ENCODE data around the gene TEPSIN. TPM values are rescaled to one million over a fixed set of nuclear protein-coding genes. Genes with fewer than 3 reads are reported as not detected.

TEPSIN gene
- total RNA-seq, 1 experiment from 2014 or later = 40.7 TPM

GRCh38 chr17:81221371-81221841 lies 17.4 kb downstream of the TEPSIN start (continued):
- TF ChIP-seq, protein P1, sequence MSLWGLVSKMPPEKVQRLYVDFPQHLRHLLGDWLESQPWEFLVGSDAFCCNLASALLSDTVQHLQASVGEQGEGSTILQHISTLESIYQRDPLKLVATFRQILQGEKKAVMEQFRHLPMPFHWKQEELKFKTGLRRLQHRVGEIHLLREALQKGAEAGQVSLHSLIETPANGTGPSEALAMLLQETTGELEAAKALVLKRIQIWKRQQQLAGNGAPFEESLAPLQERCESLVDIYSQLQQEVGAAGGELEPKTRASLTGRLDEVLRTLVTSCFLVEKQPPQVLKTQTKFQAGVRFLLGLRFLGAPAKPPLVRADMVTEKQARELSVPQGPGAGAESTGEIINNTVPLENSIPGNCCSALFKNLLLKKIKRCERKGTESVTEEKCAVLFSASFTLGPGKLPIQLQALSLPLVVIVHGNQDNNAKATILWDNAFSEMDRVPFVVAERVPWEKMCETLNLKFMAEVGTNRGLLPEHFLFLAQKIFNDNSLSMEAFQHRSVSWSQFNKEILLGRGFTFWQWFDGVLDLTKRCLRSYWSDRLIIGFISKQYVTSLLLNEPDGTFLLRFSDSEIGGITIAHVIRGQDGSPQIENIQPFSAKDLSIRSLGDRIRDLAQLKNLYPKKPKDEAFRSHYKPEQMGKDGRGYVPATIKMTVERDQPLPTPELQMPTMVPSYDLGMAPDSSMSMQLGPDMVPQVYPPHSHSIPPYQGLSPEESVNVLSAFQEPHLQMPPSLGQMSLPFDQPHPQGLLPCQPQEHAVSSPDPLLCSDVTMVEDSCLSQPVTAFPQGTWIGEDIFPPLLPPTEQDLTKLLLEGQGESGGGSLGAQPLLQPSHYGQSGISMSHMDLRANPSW (CRISPR knock-in tag; conservative IDR thresholded peaks at IDR 0.05; ENCODE audit: low read depth) = no peak
- no peak for TF ChIP-seq ZNF219 (CRISPR knock-in tag; IDR thresholded peaks at IDR 0.05; ENCODE audit: borderline replicate concordance)
- no peak for TF ChIP-seq CREB1 (CRISPR knock-in tag; IDR thresholded peaks at IDR 0.05)
- TF ChIP-seq ZNF263 (CRISPR knock-in tag; IDR thresholded peaks at IDR 0.05; ENCODE audit: low read depth) = no peak
- TF ChIP-seq, protein P2, sequence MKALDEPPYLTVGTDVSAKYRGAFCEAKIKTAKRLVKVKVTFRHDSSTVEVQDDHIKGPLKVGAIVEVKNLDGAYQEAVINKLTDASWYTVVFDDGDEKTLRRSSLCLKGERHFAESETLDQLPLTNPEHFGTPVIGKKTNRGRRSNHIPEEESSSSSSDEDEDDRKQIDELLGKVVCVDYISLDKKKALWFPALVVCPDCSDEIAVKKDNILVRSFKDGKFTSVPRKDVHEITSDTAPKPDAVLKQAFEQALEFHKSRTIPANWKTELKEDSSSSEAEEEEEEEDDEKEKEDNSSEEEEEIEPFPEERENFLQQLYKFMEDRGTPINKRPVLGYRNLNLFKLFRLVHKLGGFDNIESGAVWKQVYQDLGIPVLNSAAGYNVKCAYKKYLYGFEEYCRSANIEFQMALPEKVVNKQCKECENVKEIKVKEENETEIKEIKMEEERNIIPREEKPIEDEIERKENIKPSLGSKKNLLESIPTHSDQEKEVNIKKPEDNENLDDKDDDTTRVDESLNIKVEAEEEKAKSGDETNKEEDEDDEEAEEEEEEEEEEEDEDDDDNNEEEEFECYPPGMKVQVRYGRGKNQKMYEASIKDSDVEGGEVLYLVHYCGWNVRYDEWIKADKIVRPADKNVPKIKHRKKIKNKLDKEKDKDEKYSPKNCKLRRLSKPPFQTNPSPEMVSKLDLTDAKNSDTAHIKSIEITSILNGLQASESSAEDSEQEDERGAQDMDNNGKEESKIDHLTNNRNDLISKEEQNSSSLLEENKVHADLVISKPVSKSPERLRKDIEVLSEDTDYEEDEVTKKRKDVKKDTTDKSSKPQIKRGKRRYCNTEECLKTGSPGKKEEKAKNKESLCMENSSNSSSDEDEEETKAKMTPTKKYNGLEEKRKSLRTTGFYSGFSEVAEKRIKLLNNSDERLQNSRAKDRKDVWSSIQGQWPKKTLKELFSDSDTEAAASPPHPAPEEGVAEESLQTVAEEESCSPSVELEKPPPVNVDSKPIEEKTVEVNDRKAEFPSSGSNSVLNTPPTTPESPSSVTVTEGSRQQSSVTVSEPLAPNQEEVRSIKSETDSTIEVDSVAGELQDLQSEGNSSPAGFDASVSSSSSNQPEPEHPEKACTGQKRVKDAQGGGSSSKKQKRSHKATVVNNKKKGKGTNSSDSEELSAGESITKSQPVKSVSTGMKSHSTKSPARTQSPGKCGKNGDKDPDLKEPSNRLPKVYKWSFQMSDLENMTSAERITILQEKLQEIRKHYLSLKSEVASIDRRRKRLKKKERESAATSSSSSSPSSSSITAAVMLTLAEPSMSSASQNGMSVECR (CRISPR knock-in tag; IDR thresholded peaks at IDR 0.05; ENCODE audit: borderline replicate concordance) = no peak
- TF ChIP-seq ZNF416 (CRISPR knock-in tag; IDR thresholded peaks at IDR 0.05) = no peak

GRCh38 chr17:81219476-81220180 lies 19.2 kb downstream of the TEPSIN start:
- TF ChIP-seq, protein P3, sequence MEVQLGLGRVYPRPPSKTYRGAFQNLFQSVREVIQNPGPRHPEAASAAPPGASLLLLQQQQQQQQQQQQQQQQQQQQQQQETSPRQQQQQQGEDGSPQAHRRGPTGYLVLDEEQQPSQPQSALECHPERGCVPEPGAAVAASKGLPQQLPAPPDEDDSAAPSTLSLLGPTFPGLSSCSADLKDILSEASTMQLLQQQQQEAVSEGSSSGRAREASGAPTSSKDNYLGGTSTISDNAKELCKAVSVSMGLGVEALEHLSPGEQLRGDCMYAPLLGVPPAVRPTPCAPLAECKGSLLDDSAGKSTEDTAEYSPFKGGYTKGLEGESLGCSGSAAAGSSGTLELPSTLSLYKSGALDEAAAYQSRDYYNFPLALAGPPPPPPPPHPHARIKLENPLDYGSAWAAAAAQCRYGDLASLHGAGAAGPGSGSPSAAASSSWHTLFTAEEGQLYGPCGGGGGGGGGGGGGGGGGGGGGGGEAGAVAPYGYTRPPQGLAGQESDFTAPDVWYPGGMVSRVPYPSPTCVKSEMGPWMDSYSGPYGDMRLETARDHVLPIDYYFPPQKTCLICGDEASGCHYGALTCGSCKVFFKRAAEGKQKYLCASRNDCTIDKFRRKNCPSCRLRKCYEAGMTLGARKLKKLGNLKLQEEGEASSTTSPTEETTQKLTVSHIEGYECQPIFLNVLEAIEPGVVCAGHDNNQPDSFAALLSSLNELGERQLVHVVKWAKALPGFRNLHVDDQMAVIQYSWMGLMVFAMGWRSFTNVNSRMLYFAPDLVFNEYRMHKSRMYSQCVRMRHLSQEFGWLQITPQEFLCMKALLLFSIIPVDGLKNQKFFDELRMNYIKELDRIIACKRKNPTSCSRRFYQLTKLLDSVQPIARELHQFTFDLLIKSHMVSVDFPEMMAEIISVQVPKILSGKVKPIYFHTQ (CRISPR knock-in tag; IDR thresholded peaks at IDR 0.05) = no peak
- TF ChIP-seq SP1 (CRISPR knock-in tag; conservative IDR thresholded peaks at IDR 0.05) (no peak), FOXJ3 (CRISPR knock-in tag; IDR thresholded peaks at IDR 0.05; ENCODE audit: borderline replicate concordance) (no peak), FOXK1 (CRISPR knock-in tag; IDR thresholded peaks at IDR 0.05) (no peak), ZNF416 (CRISPR knock-in tag; IDR thresholded peaks at IDR 0.05) (no peak), ZNF425 (CRISPR knock-in tag; conservative IDR thresholded peaks at IDR 0.05) (no peak), ETV6 (CRISPR knock-in tag; IDR thresholded peaks at IDR 0.05) (no peak), EMX1 (CRISPR knock-in tag; IDR thresholded peaks at IDR 0.05) (no peak)
- TF ChIP-seq, protein P4, sequence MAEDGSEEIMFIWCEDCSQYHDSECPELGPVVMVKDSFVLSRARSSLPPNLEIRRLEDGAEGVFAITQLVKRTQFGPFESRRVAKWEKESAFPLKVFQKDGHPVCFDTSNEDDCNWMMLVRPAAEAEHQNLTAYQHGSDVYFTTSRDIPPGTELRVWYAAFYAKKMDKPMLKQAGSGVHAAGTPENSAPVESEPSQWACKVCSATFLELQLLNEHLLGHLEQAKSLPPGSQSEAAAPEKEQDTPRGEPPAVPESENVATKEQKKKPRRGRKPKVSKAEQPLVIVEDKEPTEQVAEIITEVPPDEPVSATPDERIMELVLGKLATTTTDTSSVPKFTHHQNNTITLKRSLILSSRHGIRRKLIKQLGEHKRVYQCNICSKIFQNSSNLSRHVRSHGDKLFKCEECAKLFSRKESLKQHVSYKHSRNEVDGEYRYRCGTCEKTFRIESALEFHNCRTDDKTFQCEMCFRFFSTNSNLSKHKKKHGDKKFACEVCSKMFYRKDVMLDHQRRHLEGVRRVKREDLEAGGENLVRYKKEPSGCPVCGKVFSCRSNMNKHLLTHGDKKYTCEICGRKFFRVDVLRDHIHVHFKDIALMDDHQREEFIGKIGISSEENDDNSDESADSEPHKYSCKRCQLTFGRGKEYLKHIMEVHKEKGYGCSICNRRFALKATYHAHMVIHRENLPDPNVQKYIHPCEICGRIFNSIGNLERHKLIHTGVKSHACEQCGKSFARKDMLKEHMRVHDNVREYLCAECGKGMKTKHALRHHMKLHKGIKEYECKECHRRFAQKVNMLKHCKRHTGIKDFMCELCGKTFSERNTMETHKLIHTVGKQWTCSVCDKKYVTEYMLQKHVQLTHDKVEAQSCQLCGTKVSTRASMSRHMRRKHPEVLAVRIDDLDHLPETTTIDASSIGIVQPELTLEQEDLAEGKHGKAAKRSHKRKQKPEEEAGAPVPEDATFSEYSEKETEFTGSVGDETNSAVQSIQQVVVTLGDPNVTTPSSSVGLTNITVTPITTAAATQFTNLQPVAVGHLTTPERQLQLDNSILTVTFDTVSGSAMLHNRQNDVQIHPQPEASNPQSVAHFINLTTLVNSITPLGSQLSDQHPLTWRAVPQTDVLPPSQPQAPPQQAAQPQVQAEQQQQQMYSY (CRISPR knock-in tag; IDR thresholded peaks at IDR 0.05) = no peak
- Mint-ChIP-seq H3K4me1 (peaks cover 17% of the 10 kb centered on the region), H3K27me3 (ENCODE audit: low read depth) (peaks cover 6% of the 10 kb centered on the region), H3K4me3 (no peak overlapping the region), H3K36me3 (0 out of 2 replicates have a peak, but pooled peaks cover 3% of the 10 kb centered on the region), H3K27ac (no peak overlapping the region), H3K9me3 (no peaks in the 10 kb centered on the region)
- ATAC-seq (no peak), DNase-seq (ENCODE audit: low spot score) (no peak)
- CTCF ChIA-PET = interaction anchor here (1.1 kb wide), 1 partner anchor 9 kb away, joined by 3 read pairs; no protein-coding TSS in a partner anchor
- POLR2A ChIA-PET = interaction anchor here (0.8 kb wide), 1 partner anchor 19 kb away, joined by 3 read pairs; the partner anchor contains the start of genes NDUFAF8 and TEPSIN

Measured in WTC11 (cell line).